GM12873 (cell line): ENCODE data around the gene PTER.

Experiments used
- TF ChIP-seq, protein P1 (sequence below): IDR thresholded peaks from 2 replicates; pipeline ENCODE4 v1.5.1; 2012; ENCODE audit warnings: low read depth, mild to moderate bottlenecking, moderate library complexity, low read length, control low read depth; ENCODE audit not compliant: insufficient read depth; ENCODE audit errors: missing control alignments

Gene PTER

DNA sequence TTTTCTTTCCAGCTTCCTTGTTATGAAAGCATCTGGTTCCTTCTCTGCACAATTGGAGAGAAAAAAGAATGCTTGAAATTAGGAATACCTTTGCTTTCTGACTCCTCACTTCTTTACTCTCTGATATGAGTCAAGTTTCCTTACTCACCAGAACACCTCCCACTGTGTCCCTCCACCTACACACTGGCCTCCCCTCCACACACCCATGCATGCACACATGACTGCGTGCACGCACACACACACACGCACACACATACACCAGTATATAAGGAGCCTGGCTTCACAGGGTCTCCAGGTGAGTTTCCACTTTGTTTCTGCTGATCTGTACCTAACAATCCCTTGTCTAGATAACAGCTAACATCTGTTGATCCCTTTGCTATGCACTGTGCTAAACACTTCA lies 11.4 kb upstream of the PTER start:
- TF ChIP-seq, protein P1, sequence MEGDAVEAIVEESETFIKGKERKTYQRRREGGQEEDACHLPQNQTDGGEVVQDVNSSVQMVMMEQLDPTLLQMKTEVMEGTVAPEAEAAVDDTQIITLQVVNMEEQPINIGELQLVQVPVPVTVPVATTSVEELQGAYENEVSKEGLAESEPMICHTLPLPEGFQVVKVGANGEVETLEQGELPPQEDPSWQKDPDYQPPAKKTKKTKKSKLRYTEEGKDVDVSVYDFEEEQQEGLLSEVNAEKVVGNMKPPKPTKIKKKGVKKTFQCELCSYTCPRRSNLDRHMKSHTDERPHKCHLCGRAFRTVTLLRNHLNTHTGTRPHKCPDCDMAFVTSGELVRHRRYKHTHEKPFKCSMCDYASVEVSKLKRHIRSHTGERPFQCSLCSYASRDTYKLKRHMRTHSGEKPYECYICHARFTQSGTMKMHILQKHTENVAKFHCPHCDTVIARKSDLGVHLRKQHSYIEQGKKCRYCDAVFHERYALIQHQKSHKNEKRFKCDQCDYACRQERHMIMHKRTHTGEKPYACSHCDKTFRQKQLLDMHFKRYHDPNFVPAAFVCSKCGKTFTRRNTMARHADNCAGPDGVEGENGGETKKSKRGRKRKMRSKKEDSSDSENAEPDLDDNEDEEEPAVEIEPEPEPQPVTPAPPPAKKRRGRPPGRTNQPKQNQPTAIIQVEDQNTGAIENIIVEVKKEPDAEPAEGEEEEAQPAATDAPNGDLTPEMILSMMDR: no peak

DNA sequence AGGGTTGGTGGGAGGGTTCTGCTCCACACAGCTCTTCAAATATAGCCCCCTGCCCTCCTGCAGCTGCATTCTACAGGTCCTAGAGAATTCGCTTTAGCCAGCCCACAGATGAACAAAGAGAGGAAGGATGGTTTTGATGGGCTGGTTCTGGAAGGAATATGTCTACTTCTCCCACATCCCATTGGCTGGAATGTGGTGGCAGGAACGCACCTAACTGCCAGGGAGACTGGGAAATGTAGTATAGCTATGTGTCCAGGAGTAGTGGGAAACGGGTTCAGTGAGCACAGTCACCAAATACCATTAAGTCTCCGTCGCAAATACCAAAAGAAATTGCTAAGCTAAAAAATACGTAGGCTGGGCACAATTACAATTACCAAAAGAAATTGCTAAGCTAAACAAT lies 7.3 kb upstream of the PTER start:
- TF ChIP-seq, protein P1: no peak

DNA sequence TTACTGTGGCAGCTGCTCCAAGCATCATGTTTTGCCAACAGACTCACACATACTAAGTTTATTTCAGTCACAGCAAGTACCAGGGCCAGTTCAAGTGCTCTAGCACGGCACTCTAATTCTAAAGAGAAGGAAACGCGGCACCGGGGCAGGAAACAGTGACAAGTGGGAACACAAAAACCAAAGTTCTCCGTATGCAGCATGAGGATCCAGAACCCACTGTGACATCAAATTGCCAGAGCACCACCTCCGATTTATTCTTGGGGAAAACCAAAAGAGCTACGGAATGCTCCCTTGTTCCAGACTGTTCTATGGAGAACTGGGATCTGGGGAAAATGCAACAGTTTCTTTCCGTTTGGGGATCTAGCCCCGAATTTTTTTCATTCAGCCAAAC lies 448 bp upstream of the PTER start:
- TF ChIP-seq, protein P1: no peak

DNA sequence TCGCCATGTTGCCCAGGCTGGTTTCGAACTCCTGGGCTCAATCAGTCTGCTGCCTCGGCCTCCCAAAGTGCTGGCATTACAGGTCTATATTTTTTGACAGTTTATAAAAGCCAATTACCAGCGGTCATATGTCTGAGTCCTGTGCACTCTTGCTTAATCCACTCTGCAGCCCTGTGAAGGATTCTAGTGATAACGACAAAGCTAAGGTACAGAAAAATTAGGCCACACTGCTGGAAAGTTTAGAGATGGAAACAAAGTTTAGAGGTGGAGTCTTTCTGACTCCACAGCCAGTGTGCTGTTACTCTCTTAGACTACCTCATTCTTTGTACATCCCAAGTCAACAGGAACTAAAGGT lies 707 bp downstream of the PTER start:
- TF ChIP-seq, protein P1: no peak

DNA sequence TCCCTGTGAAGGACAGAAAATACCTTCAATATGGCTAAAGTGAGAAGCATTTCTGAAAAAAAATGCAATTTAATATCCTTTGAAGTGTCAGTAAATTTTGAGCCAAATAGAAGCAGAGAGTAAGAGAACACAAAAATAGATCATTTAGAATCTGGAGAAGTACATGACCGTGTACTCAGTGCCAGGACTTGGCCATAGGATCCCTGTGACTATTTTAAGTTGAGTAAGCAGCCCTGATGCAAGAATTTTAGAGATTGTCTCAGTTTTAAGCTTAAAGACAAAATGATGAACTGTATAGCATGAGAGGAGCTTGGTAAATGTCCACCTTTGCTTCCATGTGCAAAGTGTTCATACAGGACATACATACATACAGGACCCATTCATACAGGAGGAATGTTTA lies 2.5 kb downstream of the PTER start:
- TF ChIP-seq, protein P1: no peak

DNA sequence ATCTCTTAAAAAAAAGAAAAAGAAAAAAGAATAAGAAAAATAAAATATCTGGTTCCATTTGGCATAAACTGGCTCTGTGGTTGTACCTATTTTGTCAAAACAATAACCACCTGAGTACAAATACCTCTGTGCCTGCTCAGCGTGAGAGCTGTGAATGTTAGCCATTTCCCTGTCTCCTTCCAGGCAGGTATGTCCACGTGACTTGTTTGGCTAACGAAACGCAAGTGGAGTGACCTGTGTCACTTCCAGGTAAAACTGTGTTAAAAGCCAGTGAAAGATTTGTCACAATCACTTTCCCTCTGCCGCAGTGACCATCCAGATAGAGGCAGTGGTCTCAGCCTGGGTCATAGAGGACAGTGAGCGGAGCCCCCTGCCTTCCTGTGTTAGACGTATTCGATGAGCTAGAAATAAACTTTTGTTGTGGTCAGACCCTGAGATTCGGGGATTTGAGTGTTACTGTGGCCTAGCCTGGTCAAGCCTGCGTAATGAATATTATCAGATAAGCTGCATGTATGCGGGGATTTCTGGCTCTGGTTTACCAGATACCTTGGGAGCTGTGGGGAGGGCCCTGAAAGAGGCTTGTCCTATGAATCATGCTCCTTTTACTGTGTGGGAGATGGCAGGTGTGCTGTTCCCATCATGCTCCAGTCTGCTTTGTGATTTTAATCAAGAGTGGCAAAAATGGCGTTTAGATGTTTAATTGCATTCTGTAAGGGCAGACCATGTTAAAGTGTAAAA lies 3.8 kb downstream of the PTER start:
- TF ChIP-seq, protein P1: no peak

DNA sequence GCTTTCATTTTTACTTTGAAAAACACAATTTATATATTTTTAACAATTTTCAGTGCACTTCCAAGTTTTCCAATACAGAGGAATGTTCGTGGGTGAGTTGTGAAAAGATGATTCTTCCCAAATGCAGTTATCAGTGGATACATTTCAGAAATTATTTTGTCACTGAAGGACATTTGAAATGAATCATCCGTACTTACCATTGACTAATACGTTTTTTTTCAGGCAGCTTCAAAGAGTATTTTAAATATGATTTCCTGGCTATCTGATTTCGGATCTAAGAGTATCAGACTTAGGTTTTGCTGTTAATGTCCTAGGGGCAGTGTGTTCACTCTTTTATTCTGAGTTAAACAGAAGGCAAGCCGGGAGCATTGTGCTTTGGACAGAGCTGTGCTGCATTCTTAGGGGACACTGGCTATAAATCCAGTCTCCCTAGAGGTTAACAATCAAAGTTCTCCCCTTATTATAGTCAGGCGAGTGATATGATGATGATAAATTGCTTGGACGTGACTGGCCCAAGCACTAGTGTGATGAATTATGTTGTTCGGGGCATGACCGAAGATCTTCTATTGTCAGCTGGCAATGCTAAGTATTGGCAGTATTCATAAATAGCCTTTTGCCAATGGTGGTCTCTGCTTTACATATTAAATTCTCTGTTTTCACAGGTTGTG lies 4.5 kb downstream of the PTER start:
- TF ChIP-seq, protein P1: no peak
